K562 (cell line): Measurements from ENCODE around the gene KRTAP10-9. TPM values are rescaled to one million over a fixed set of nuclear protein-coding genes. Genes with fewer than 3 reads are reported as not detected.

ENCODE experiments used
- CBX1 ChIP-seq: sonication (generic); IDR thresholded peaks from 2 replicates; pipeline ENCODE4 v1.6.1; 2016; ENCODE audit warnings: antibody characterized with exemption, low read depth, mild to moderate bottlenecking
- FUS ChIP-seq: fragments of 200-400 bp; formaldehyde crosslinking; optimal IDR thresholded peaks from 2 replicates; pipeline ENCODE3; 2017; ENCODE audit warnings: low read depth, low read length
- GTF2F1 ChIP-seq: IDR thresholded peaks from 2 replicates; pipeline ENCODE4 v1.6.1; 2011; ENCODE audit warnings: low read depth, low read length, improper control_type of control experiment
- MBD1 ChIP-seq: fragments of 250-450 bp; sonication (Bioruptor Pico); IDR thresholded peaks from 2 replicates; pipeline ENCODE4 v1.8.0; 2022; ENCODE audit warnings: inconsistent platforms
- PPARD ChIP-seq: fragments of 250-450 bp; sonication (Bioruptor Pico); IDR thresholded peaks from 2 replicates; pipeline ENCODE4 v1.8.0; 2022; ENCODE audit warnings: inconsistent platforms, mild to moderate bottlenecking, moderate library complexity
- PTRF ChIP-seq: fragments of 450-650 bp; IDR thresholded peaks from 2 replicates; pipeline ENCODE4 v1.6.1; 2016; ENCODE audit warnings: mild to moderate bottlenecking, missing genetic modification characterization, missing compliant biosample characterization
- SMAD1 ChIP-seq: fragments of 150-350 bp; IDR thresholded peaks from 2 replicates; pipeline ENCODE4 v1.6.1; 2014; ENCODE audit warnings: low read length, low read depth; ENCODE audit not compliant: partially characterized antibody
- STAT5A ChIP-seq: IDR thresholded peaks from 2 replicates; pipeline ENCODE4 v1.6.1; 2012; ENCODE audit warnings: low read length, inconsistent platforms, borderline replicate concordance
- TCF15 ChIP-seq: fragments of 250-450 bp; sonication (Bioruptor Pico); IDR thresholded peaks from 2 replicates; pipeline ENCODE4 v1.8.0; 2022; ENCODE audit warnings: moderate library complexity, mild to moderate bottlenecking, inconsistent platforms
- ZNF232 ChIP-seq: sonication (generic); formaldehyde crosslinking; IDR thresholded peaks from 2 replicates; pipeline ENCODE4 v1.8.0; 2022; ENCODE audit warnings: mild to moderate bottlenecking, missing genetic modification reagents
- ZNF280B ChIP-seq: fragments of 250-450 bp; sonication (Bioruptor Pico); IDR thresholded peaks from 2 replicates; pipeline ENCODE4 v1.5.1; 2021; ENCODE audit warnings: mild to moderate bottlenecking
- ZNF76 ChIP-seq: fragments of 250-450 bp; sonication (Bioruptor Pico); IDR thresholded peaks from 2 replicates; pipeline ENCODE4 v1.4.0; 2020; ENCODE audit warnings: mild to moderate bottlenecking, moderate library complexity, borderline replicate concordance
- polyA plus RNA-seq, 8 experiments: library from polyadenylated mRNA; depleted of rRNA in 4 of 8; stranded (reverse) in 5 of 8; unstranded in 3 of 8; fragments of >200 nt; fragmentation: Nextera tagmentation in 2 of 8; fragmentation: Illumina TruSeq in 1 of 8; extraction: Ambion mirVana in 2 of 8; extraction: Trizol in 1 of 8; gene quantifications; 2 replicates each; pipeline versions ENCODE4 v1.2.1 to v1.2.3, GENCODE V29; 2011 to 2014; ENCODE audit warnings: inconsistent platforms in 1 of 8, missing spikeins in 1 of 8
- total RNA-seq, 7 experiments: library from RNA; depleted of rRNA in 6 of 7; stranded (reverse); fragments of >200 nt in 6 of 7; fragmentation: Illumina TruSeq in 2 of 7; extraction: Trizol in 2 of 7; gene quantifications; 2 replicates each; pipeline versions ENCODE4 v1.2.1 to v1.2.3, GENCODE V29; 2011 to 2021; ENCODE audit warnings: low replicate concordance in 1 of 7
- TF ChIP-seq, protein P1 (sequence below): fragments of 250-450 bp; sonication (Bioruptor Pico); IDR thresholded peaks from 2 replicates; pipeline ENCODE4 v1.8.0; 2022; ENCODE audit warnings: inconsistent platforms, mild to moderate bottlenecking, moderate library complexity, borderline replicate concordance
- TF ChIP-seq, protein P2 (sequence below): sonication (generic); formaldehyde crosslinking; IDR thresholded peaks from 2 replicates; pipeline ENCODE4 v1.8.0; 2022; ENCODE audit warnings: mild to moderate bottlenecking, missing genetic modification reagents
- TF ChIP-seq, protein P3 (sequence below): fragments of 450-650 bp; IDR thresholded peaks from 2 replicates; pipeline ENCODE4 v1.6.1; 2016

The KRTAP10-9 gene
- total and polyA plus RNA-seq, 9 of the 15 experiments (the other 6 are each of a cell fraction or from before 2014, with no cell fraction given) = not detected

DNA sequence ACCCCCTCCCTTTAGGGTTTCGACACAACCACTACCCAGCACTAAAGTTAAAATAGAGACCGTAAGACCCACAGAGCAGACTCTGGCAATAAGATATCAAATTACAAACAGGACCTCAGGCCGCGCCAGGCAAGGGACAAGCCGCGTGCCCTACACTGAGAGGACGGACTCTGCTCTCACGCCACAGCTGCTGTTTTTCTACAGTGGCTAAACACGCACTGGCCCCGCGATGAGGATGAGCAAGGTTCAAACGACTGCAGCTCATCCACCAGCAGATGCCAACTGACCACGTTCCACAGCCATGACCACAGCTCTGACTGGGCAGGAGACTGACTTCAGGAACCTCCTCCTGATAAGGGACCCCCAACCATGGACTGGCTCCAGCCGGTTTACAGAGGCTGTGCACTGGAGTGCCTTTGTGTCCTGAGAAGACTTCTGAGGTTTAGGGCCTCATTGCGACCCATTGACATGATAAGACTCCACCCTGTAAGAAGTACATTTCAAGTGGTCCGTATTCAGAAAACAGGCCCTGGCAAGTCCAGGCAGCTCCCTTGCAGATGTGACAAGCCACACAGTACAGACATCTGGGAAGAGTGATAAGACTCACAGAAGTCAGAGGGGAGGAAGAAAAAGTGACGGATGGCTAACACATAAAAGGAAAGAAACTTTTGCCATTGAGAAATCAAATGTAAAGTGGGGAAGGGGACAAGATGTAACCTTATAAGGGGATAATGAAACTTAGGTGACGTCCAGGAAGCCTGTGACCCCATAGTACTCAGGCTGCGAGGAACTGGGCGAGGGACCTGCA lies 33.1 kb upstream of the KRTAP10-9 start (continued):
- TF ChIP-seq ZNF76 (CRISPR knock-in tag) = no peak
- no peak for TF ChIP-seq ZNF280B (CRISPR knock-in tag)
- TF ChIP-seq, protein P1, sequence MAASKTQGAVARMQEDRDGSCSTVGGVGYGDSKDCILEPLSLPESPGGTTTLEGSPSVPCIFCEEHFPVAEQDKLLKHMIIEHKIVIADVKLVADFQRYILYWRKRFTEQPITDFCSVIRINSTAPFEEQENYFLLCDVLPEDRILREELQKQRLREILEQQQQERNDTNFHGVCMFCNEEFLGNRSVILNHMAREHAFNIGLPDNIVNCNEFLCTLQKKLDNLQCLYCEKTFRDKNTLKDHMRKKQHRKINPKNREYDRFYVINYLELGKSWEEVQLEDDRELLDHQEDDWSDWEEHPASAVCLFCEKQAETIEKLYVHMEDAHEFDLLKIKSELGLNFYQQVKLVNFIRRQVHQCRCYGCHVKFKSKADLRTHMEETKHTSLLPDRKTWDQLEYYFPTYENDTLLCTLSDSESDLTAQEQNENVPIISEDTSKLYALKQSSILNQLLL (CRISPR knock-in tag) = no peak
- TF ChIP-seq SMAD1 = no peak
- TF ChIP-seq STAT5A = peak; percentile 57; the same call in 1 of the 2 replicates
- no peak for TF ChIP-seq ZNF232 (CRISPR knock-in tag)
- peak; percentile 50; the same call in 1 of the 2 replicates for TF ChIP-seq PTRF
- TF ChIP-seq TCF15 (CRISPR knock-in tag) = no peak
- TF ChIP-seq, protein P2, sequence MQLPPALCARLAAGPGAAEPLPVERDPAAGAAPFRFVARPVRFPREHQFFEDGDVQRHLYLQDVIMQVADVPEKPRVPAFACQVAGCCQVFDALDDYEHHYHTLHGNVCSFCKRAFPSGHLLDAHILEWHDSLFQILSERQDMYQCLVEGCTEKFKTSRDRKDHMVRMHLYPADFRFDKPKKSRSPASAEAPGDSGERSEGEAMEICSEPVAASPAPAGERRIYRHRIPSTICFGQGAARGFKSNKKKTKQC (CRISPR knock-in tag) = peak; percentile 73; the same call in 1 of the 2 replicates
- no peak for TF ChIP-seq CBX1
- TF ChIP-seq PPARD = no peak
- no peak for TF ChIP-seq GTF2F1
- TF ChIP-seq, protein P3, sequence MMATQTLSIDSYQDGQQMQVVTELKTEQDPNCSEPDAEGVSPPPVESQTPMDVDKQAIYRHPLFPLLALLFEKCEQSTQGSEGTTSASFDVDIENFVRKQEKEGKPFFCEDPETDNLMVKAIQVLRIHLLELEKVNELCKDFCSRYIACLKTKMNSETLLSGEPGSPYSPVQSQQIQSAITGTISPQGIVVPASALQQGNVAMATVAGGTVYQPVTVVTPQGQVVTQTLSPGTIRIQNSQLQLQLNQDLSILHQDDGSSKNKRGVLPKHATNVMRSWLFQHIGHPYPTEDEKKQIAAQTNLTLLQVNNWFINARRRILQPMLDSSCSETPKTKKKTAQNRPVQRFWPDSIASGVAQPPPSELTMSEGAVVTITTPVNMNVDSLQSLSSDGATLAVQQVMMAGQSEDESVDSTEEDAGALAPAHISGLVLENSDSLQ = peak; percentile 88
- no peak for TF ChIP-seq MBD1
- no peak for TF ChIP-seq FUS
